Raji (cell line): ENCODE results near the gene MAPRE2.

Experiments
- POLR2A ChIP-seq: IDR thresholded peaks from 2 replicates; pipeline ENCODE4 v1.6.1; 2011; ENCODE audit warnings: low read depth, low read length, control low read depth; ENCODE audit not compliant: insufficient read depth

The MAPRE2 gene

DNA sequence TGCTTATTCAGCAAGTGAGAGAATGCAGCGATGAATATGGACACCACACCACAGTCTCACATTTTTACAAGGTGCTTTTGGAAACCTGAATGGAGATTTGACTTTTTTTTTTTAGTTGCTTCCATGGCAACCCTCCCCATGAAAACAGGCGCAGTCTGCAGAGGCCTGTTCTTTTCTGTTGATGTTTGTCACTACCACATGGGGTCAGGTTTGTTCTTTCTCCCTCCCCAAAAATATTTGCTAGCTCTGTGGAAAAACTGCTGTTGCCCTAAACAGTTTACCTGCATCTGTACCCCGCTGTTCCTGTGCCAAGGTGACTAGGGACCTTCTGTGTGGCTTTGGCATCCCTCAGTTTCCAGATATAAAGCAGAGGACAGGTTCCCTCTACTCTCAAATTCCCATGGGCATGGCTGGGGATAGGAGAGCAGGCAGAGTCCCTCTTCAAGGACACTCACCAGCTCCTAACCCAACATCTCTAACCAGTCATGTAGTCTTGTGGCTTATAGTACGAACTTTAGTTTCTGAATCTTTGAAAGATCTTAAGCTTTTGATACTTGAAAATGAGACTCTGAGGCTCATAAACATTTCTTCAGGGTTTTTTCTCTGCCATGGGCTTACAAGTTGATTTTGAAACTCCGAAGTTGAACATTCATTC is 14.7 kb upstream of the MAPRE2 start:
- no peak for TF ChIP-seq POLR2A

- TF ChIP-seq POLR2A = no peak
Measured at GRCh38 chr18:35027206-35027605, 14.0 kb upstream of the MAPRE2 start.

DNA sequence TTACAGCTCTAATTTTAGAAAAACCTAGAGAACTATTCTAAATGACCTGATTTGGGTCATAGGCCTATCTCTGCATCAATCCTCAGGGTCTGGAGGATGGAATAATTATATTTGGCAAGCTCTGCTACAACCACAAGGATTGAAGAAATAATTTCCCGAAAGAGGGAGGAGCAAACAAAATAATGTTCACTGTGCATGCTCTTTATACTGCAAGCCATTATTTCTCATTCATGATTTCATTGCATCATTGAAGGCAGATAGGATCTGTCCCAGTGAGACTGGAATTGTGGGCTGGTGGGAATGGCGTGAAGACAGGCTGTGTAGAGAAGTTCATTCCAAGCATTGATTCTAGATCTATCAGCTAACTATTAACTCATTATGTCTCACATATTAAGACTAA is 12.7 kb upstream of the MAPRE2 start:
- TF ChIP-seq POLR2A = no peak

GRCh38 chr18:35029103-35029502 is 12.1 kb upstream of the MAPRE2 start:
- TF ChIP-seq POLR2A = no peak

GRCh38 chr18:35029770-35030169 is 11.4 kb upstream of the MAPRE2 start:
- no peak for TF ChIP-seq POLR2A

- TF ChIP-seq POLR2A = no peak
Measured at GRCh38 chr18:35030277-35030989, 10.8 kb upstream of the MAPRE2 start.

DNA sequence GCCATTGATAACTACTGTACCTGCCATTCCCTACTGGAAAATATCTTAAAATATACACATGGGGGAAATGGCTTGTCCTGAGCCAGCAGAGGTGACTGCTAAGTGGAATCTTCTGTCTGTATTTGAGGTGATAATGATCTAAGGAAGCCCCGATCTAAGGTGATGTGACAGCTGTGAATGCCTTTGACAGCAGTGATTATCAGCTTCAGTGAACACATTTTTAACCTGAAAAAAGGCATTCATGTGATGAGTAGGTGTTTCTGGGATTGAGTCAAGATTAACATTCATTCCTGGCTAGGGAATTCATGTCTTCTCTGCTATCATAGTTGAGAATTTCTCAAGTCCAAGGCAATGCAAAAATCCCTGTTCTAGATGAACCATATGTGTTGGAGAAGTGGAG is 9.1 kb upstream of the MAPRE2 start:
- no peak for TF ChIP-seq POLR2A

- no peak for TF ChIP-seq POLR2A
Measured at GRCh38 chr18:35038029-35038428, 3.2 kb upstream of the MAPRE2 start.

DNA sequence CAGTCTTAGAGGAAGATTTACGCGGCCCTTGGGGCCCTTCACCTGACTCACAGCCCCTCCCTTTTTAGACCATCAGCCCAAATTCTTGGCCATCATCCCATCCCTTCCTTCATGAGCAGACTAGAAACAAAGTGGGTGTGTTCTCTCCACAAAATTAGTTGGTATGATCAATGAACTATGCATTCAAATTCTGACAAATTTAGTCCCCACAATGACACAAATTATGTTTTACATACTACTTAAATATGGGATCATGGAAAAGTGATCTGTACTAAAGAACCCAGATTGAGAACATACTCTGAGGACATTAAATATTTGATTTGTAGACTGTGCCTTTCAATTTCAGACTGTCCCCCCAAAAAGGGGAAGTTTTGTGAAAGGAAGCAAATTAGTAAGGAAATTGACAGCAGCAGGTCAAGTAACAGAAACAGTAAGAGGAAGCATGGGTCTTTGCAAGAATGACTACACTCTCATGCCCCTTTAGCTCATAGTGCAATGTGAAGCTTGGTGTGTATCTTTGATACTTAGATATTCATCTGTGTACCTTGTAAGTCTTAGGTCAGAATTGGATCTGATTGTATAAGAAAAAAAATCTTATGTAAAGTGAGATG is 2.2 kb upstream of the MAPRE2 start:
- TF ChIP-seq POLR2A = no peak

GRCh38 chr18:35040638-35040987 is 600 bp upstream of the MAPRE2 start:
- no peak for TF ChIP-seq POLR2A

GRCh38 chr18:35041815-35042387 is 688 bp downstream of the MAPRE2 start:
- no peak for TF ChIP-seq POLR2A

DNA sequence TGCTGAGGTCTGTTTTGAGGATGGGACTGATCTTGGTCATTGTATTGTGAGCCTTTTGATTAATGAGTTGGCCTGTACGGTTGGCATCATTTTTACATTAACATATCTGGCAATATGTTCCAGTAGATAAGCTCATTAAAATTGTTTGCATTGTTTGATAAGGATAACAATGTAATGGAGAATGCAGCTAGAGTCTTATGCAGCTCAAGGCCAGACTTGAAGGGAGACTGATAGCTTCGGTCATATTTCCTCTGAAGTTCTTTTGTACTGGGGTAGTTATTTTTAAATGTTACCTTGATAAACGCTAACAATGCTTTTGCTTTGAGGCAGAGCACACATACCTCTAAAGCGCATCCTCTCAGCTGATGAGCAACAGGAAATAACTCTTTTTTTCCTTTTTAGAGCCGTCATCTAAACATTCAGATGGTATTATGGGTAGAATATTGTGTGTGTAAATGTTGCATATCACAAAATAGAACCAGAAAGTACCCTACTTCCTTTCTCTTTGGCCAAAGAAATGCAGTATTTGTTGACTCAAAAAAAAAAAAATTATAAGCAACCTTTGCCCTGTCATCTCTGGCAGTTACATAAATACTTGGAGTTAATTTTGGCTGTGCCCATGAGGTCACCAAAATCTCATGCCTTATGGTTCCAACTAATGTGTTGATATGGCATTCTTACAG is 1.3 kb downstream of the MAPRE2 start:
- no peak for TF ChIP-seq POLR2A

GRCh38 chr18:35043207-35043606 is 2.0 kb downstream of the MAPRE2 start:
- TF ChIP-seq POLR2A = no peak

DNA sequence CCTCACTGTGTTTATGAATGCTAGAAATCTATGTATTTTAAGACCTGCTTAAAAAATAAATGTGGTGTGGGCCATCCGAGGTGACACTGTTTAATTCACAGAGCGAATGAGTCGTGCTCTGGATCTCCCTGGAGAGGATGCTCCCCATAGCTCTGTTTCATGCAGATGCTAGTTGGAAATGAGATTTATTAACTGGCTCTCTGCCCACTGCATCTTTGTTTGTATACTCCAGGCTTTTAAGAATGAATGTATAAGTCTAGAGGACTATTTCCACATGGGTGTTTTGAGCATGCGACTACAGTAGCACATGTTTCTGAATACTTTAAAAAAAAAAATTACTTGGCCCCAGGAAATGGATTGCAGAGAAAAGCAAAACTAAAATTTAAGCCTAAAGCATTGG is 3.9 kb downstream of the MAPRE2 start:
- no peak for TF ChIP-seq POLR2A

GRCh38 chr18:35045806-35046205 is 4.6 kb downstream of the MAPRE2 start:
- no peak for TF ChIP-seq POLR2A
